Neural cell (in vitro differentiated cells): Measurements from ENCODE around the gene C12orf54. TPM values are rescaled to one million over a fixed set of nuclear protein-coding genes. Genes with fewer than 3 reads are reported as not detected.

ENCODE experiments used
- H2AFZ ChIP-seq: fragments of 200-600, 300-800 bp; sonication (generic), shearing (Covaris generic); 2 replicates; pipeline ENCODE4 v1.6.0; 2014; ENCODE audit warnings: low read depth, mild to moderate bottlenecking, antibody characterized with exemption, low read length, moderate library complexity
- H3F3A ChIP-seq: fragments of 200-600 bp; shearing (Covaris generic); 2 replicates; pipeline ENCODE4 v1.6.1; 2016; ENCODE audit warnings: mild to moderate bottlenecking, moderate library complexity, mixed read lengths, antibody characterized with exemption, low read length; ENCODE audit not compliant: insufficient read depth, poor library complexity, severe bottlenecking
- H3K27ac ChIP-seq: fragments of 200-600, 300-800 bp; sonication (generic), shearing (Covaris generic); 2 replicates; pipeline ENCODE4 v1.5.1; 2014; ENCODE audit warnings: mild to moderate bottlenecking, low read length, moderate library complexity
- H3K27me3 ChIP-seq: fragments of 300-800, 200-600 bp; sonication (generic), shearing (Covaris generic); 2 replicates; pipeline ENCODE4 v1.6.0; 2014; ENCODE audit warnings: mild to moderate bottlenecking, low read depth, low read length, moderate library complexity; ENCODE audit not compliant: insufficient read depth
- H3K36me3 ChIP-seq: fragments of 300-800, 200-600 bp; sonication (generic), shearing (Covaris generic); 2 replicates; pipeline ENCODE4 v1.5.1; 2014; ENCODE audit warnings: mild to moderate bottlenecking, antibody characterized with exemption, low read length, moderate library complexity; ENCODE audit not compliant: insufficient read depth
- H3K4me2 ChIP-seq: fragments of 300-800, 200-600 bp; sonication (generic), shearing (Covaris generic); 2 replicates; pipeline ENCODE4 v1.6.0; 2014; ENCODE audit warnings: mild to moderate bottlenecking, low read length
- H3K4me3 ChIP-seq: fragments of 300-800, 200-600 bp; sonication (generic), shearing (Covaris generic); 2 replicates; pipeline ENCODE4 v1.5.1; 2014; ENCODE audit warnings: mild to moderate bottlenecking, low read length, moderate library complexity
- H3K79me2 ChIP-seq: fragments of 200-600 bp; shearing (Covaris generic); replicated peaks from 2 replicates; pipeline ENCODE4 v1.6.0; 2014; ENCODE audit warnings: mild to moderate bottlenecking, low read length, moderate library complexity; ENCODE audit not compliant: insufficient read depth
- H3K9ac ChIP-seq: fragments of 300-800, 200-600 bp; sonication (generic), shearing (Covaris generic); 2 replicates; pipeline ENCODE4 v1.6.1; 2016; ENCODE audit warnings: mild to moderate bottlenecking, low read length, mixed read lengths
- H3K9me2 ChIP-seq: fragments of 200-600 bp; shearing (Covaris generic); 2 replicates; pipeline ENCODE4 v1.6.1; 2016; ENCODE audit warnings: mild to moderate bottlenecking, low read length, mixed read lengths; ENCODE audit not compliant: insufficient read depth
- H3K9me3 ChIP-seq: fragments of 200-600, 300-800 bp; sonication (generic), shearing (Covaris generic); 2 replicates; pipeline ENCODE4 v1.6.1; 2016; ENCODE audit warnings: mild to moderate bottlenecking, mixed run types, low read length, moderate library complexity, mixed read lengths
- H4K20me1 ChIP-seq: fragments of 200-600 bp; shearing (Covaris generic); 2 replicates; pipeline ENCODE4 v1.6.1; 2016; ENCODE audit warnings: mild to moderate bottlenecking, mixed run types; ENCODE audit not compliant: insufficient read depth
- EP300 ChIP-seq: fragments of 450-650 bp; conservative IDR thresholded peaks from 2 replicates; pipeline ENCODE4 v1.6.1; 2014; ENCODE audit warnings: antibody characterized with exemption, mild to moderate bottlenecking, moderate library complexity; ENCODE audit not compliant: poor library complexity, severe bottlenecking
- EZH2 ChIP-seq: fragments of 200-600, 300-800 bp; shearing (Covaris generic), sonication (generic); IDR thresholded peaks from 2 replicates; pipeline ENCODE4 v1.6.1; 2014; ENCODE audit warnings: antibody characterized with exemption, low read length, borderline replicate concordance, mild to moderate bottlenecking; ENCODE audit not compliant: insufficient read depth, poor library complexity, severe bottlenecking
- MXI1 ChIP-seq: fragments of 450-650 bp; conservative IDR thresholded peaks from 2 replicates; pipeline ENCODE4 v1.6.1; 2014; ENCODE audit warnings: antibody characterized with exemption, mild to moderate bottlenecking; ENCODE audit not compliant: poor library complexity, severe bottlenecking
- POLR2AphosphoS5 ChIP-seq: IDR thresholded peaks from 2 replicates; pipeline ENCODE4 v1.6.1; 2012
- RAD21 ChIP-seq: fragments of 450-650 bp; conservative IDR thresholded peaks from 2 replicates; pipeline ENCODE4 v1.6.1; 2014; ENCODE audit warnings: antibody characterized with exemption, mild to moderate bottlenecking, moderate library complexity
- SMC3 ChIP-seq: fragments of 450-650 bp; conservative IDR thresholded peaks from 2 replicates; pipeline ENCODE4 v1.6.1; 2014; ENCODE audit warnings: antibody characterized with exemption, mild to moderate bottlenecking, moderate library complexity; ENCODE audit not compliant: poor library complexity
- TAF1 ChIP-seq: IDR thresholded peaks from 2 replicates; pipeline ENCODE4 v1.6.1; 2012; ENCODE audit warnings: low read depth
- polyA plus RNA-seq: library from polyadenylated mRNA; depleted of rRNA; stranded (reverse); fragments of >200 nt; gene quantifications from 2 replicates; pipeline ENCODE4 v1.2.3, GENCODE V29; 2014
- TF ChIP-seq, protein P1 (sequence below): IDR thresholded peaks from 2 replicates; pipeline ENCODE4 v1.6.1; 2012; ENCODE audit warnings: borderline replicate concordance
- TF ChIP-seq, protein P2 (sequence below): fragments of 450-650 bp; IDR thresholded peaks from 2 replicates; pipeline ENCODE4 v1.5.1; 2014; ENCODE audit warnings: antibody characterized with exemption, mild to moderate bottlenecking, moderate library complexity; ENCODE audit not compliant: poor library complexity, severe bottlenecking

C12orf54 gene
- polyA plus RNA-seq, 1 donor from 2014 or later, result not detected

DNA sequence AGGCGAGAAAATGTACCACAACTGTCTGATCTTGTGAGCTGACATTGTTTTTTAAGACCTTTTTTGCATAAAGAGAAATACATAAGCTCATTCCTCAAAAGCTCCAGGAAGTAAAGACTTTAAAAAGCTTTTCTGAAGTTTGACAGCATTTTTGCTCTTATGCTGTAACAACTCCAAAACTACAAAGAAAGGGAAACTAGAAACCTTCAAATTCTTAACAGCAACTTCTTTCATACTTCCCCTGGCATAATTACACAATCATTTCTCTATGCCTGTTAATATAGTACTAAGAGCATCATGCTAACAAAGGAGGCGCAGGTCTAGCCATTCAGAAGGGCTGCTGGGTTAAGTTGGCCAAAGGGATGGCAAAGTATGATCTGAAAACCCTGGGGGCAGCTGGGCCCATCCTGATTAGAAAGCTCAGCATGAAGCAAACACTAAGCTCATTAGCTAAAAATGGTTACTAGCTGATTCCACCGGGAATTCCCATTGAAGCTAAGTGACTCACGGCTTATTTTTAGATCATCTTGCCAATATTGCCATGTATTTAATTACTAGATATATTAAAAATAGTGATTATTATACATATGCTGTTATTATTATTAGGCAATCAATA, 36.0 kb upstream of the C12orf54 start:
- H3K27me3 ChIP-seq, result no peaks in the 10 kb centered on the region
- H3K9ac ChIP-seq, result no peak overlapping the region
- TF ChIP-seq, protein P1, sequence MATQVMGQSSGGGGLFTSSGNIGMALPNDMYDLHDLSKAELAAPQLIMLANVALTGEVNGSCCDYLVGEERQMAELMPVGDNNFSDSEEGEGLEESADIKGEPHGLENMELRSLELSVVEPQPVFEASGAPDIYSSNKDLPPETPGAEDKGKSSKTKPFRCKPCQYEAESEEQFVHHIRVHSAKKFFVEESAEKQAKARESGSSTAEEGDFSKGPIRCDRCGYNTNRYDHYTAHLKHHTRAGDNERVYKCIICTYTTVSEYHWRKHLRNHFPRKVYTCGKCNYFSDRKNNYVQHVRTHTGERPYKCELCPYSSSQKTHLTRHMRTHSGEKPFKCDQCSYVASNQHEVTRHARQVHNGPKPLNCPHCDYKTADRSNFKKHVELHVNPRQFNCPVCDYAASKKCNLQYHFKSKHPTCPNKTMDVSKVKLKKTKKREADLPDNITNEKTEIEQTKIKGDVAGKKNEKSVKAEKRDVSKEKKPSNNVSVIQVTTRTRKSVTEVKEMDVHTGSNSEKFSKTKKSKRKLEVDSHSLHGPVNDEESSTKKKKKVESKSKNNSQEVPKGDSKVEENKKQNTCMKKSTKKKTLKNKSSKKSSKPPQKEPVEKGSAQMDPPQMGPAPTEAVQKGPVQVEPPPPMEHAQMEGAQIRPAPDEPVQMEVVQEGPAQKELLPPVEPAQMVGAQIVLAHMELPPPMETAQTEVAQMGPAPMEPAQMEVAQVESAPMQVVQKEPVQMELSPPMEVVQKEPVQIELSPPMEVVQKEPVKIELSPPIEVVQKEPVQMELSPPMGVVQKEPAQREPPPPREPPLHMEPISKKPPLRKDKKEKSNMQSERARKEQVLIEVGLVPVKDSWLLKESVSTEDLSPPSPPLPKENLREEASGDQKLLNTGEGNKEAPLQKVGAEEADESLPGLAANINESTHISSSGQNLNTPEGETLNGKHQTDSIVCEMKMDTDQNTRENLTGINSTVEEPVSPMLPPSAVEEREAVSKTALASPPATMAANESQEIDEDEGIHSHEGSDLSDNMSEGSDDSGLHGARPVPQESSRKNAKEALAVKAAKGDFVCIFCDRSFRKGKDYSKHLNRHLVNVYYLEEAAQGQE, result no peak
- TF ChIP-seq, protein P2, sequence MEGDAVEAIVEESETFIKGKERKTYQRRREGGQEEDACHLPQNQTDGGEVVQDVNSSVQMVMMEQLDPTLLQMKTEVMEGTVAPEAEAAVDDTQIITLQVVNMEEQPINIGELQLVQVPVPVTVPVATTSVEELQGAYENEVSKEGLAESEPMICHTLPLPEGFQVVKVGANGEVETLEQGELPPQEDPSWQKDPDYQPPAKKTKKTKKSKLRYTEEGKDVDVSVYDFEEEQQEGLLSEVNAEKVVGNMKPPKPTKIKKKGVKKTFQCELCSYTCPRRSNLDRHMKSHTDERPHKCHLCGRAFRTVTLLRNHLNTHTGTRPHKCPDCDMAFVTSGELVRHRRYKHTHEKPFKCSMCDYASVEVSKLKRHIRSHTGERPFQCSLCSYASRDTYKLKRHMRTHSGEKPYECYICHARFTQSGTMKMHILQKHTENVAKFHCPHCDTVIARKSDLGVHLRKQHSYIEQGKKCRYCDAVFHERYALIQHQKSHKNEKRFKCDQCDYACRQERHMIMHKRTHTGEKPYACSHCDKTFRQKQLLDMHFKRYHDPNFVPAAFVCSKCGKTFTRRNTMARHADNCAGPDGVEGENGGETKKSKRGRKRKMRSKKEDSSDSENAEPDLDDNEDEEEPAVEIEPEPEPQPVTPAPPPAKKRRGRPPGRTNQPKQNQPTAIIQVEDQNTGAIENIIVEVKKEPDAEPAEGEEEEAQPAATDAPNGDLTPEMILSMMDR, result no peak
- no peak for TF ChIP-seq EZH2
- no peak for TF ChIP-seq EP300
- TF ChIP-seq TAF1, result no peak
- TF ChIP-seq MXI1, result no peak
- no peak for TF ChIP-seq RAD21
- no peak for TF ChIP-seq SMC3
- no peak for TF ChIP-seq POLR2AphosphoS5
- H4K20me1 ChIP-seq, result no peaks in the 10 kb centered on the region
- H3K9me2 ChIP-seq, result no peaks in the 10 kb centered on the region
- H3K4me2 ChIP-seq, result no peak overlapping the region
- H3K79me2 ChIP-seq, result no peaks in the 10 kb centered on the region
- H3K27ac ChIP-seq, result no peak overlapping the region
- no peak overlapping the region for H3K4me3 ChIP-seq
- H2AFZ ChIP-seq, result no peak overlapping the region
- no peaks in the 10 kb centered on the region for H3K9me3 ChIP-seq
- no peaks in the 10 kb centered on the region for H3K36me3 ChIP-seq
- H3F3A ChIP-seq, result no peaks in the 10 kb centered on the region

DNA sequence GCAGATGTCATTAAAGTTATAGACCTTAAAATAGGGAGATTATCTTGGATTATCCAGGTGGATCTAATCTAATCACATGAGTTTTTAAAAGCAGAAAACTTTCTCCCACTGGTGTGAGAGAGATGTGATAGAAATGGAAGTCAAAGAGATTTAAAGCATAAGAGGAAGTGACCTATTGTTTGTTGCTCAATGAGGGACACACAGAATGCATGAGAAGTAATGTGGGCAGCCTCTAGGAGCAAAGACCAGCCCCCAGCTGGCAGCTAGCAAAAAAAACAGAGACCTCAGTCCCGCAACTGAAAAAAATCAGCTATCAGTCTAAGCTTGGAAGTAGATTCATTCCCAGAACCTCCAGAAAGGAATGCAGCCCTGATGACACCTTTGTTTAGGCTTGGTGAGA, 34.5 kb upstream of the C12orf54 start:
- Histone ChIP-seq H3K36me3 (no peaks in the 10 kb centered on the region), H3K9ac (no peak overlapping the region), H3F3A (no peaks in the 10 kb centered on the region), H3K9me3 (no peaks in the 10 kb centered on the region), H3K9me2 (no peaks in the 10 kb centered on the region), H3K4me2 (no peak overlapping the region), H3K4me3 (no peak overlapping the region), H2AFZ (no peak overlapping the region), H3K27me3 (no peaks in the 10 kb centered on the region), H3K27ac (no peak overlapping the region), H4K20me1 (no peaks in the 10 kb centered on the region), H3K79me2 (no peaks in the 10 kb centered on the region)
- TF ChIP-seq, protein P1, result no peak
- TF ChIP-seq EP300 (no peak), SMC3 (no peak), RAD21 (no peak), POLR2AphosphoS5 (no peak), MXI1 (no peak), TAF1 (no peak), EZH2 (no peak)
- TF ChIP-seq, protein P2, result no peak
